ENCODE data around the gene GALR3.

DNA sequence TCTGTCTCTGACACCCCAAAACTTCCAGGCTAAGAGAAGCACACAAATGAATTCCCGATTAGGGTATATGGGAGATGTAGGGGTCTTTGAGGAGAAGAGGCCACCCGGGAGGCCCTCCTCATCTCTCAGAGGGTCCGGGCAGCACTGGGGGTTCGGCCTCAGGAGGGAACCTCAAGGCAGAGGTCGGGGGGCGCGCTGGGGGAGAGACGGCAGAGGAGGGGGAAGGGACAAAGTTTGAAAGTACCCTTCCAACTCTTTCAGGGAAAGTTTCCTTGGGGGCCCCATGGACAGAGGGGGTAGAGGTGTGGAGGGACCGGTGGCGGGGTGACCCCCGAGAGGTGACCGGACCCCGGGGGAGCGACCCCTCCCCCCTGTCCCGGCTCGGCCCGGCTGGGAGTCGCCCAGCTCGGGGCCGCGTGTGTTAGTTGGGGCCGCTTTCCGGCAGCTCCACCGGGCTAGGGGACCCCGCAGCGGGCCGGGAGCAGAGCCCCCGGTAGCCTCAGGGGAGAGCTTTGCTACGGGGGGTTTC, 18.8 kb upstream of the GALR3 start:
- TF ChIP-seq, protein P1, sequence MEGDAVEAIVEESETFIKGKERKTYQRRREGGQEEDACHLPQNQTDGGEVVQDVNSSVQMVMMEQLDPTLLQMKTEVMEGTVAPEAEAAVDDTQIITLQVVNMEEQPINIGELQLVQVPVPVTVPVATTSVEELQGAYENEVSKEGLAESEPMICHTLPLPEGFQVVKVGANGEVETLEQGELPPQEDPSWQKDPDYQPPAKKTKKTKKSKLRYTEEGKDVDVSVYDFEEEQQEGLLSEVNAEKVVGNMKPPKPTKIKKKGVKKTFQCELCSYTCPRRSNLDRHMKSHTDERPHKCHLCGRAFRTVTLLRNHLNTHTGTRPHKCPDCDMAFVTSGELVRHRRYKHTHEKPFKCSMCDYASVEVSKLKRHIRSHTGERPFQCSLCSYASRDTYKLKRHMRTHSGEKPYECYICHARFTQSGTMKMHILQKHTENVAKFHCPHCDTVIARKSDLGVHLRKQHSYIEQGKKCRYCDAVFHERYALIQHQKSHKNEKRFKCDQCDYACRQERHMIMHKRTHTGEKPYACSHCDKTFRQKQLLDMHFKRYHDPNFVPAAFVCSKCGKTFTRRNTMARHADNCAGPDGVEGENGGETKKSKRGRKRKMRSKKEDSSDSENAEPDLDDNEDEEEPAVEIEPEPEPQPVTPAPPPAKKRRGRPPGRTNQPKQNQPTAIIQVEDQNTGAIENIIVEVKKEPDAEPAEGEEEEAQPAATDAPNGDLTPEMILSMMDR (conservative IDR thresholded peaks at IDR 0.05; ENCODE audit: low read depth, low read length), result no peak
- TF ChIP-seq POLR2A (IDR thresholded peaks at IDR 0.05; ENCODE audit: low read depth, low read length) (no peak), MXI1 (IDR thresholded peaks at IDR 0.05; ENCODE audit: borderline replicate concordance, low read depth, low read length) (no peak), RFX5 (IDR thresholded peaks at IDR 0.05; ENCODE audit: low read depth, low read length) (no peak), MAFK (IDR thresholded peaks at IDR 0.05; ENCODE audit: low read depth, low read length) (no peak), RAD21 (IDR thresholded peaks at IDR 0.05; ENCODE audit: low read length) (no peak), SMC3 (IDR thresholded peaks at IDR 0.05; ENCODE audit: low read depth, low read length) (no peak), CHD1 (IDR thresholded peaks at IDR 0.05; ENCODE audit: low read depth, low read length) (no peak), RCOR1 (IDR thresholded peaks at IDR 0.05; ENCODE audit: insufficient replicate concordance, low read length) (no peak), FOS (IDR thresholded peaks at IDR 0.05; ENCODE audit: low read depth, low read length) (no peak), CEBPB (IDR thresholded peaks at IDR 0.05; ENCODE audit: low read depth, low read length) (no peak), MAZ (IDR thresholded peaks at IDR 0.05; ENCODE audit: borderline replicate concordance, low read depth, low read length) (no peak)
- TF ChIP-seq, protein P2, sequence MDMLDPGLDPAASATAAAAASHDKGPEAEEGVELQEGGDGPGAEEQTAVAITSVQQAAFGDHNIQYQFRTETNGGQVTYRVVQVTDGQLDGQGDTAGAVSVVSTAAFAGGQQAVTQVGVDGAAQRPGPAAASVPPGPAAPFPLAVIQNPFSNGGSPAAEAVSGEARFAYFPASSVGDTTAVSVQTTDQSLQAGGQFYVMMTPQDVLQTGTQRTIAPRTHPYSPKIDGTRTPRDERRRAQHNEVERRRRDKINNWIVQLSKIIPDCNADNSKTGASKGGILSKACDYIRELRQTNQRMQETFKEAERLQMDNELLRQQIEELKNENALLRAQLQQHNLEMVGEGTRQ (IDR thresholded peaks at IDR 0.05; ENCODE audit: low read depth, low read length), result no peak
- TF ChIP-seq, protein P3, sequence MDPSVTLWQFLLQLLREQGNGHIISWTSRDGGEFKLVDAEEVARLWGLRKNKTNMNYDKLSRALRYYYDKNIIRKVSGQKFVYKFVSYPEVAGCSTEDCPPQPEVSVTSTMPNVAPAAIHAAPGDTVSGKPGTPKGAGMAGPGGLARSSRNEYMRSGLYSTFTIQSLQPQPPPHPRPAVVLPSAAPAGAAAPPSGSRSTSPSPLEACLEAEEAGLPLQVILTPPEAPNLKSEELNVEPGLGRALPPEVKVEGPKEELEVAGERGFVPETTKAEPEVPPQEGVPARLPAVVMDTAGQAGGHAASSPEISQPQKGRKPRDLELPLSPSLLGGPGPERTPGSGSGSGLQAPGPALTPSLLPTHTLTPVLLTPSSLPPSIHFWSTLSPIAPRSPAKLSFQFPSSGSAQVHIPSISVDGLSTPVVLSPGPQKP (IDR thresholded peaks at IDR 0.05; ENCODE audit: borderline replicate concordance, low read depth, low read length), result no peak

Measured in IMR-90 (cell line).